ENCODE data around the gene NEFH.
A peak's percentile ranks its signal among the peaks of the same experiment; 100 is the strongest.
"Not testable (repeated sequence)": the region's sequence is repeated elsewhere in the genome, so short reads cannot be mapped to it uniquely, and the experiment has no call there.

The NEFH gene

DNA sequence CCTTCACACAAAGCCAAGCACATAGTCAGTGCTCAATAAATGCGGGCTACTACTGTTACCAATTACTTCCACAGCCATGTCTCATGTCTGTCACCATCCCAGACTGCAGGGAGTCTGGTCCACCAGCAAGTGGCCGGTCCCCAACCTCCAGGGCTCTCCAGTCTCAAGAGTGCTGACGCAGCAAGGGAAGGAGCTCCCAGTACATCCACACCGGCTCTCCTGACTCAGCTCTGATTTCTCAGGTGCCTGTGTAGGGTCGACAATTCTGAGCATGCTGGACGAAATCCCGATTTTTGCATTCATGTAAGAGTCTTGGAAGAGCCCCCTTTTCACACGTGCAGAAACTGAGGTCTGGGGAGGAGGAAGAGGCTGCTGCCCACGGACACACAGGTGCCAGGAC is 10.3 kb upstream of the NEFH start:
- DNase-seq, result no peak

GRCh38 chr22:29470159-29470855 is 9.7 kb upstream of the NEFH start:
- DNase-seq, result peak; percentile 47

DNA sequence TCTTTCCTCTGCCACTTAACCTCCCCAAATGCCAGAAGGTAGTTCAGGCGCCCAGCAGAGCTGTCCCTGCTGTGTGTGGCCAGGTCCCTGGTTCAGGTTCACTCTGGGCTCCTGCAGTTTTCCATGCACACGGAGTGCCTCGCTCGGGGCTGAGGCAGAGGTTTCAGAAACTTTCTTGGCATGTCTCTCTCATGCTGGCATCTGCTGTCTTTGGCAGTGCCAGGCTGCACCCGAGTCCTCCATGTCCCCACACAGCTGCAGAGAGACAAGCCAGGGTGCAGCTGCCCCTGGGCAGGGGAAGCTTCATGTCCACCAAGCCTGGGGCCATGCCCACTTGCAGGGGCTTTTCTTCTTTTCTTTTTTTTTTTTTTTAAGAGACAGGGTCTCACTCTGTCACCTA is 7.0 kb upstream of the NEFH start:
- no peak for DNase-seq

GRCh38 chr22:29475550-29475949 is 4.5 kb upstream of the NEFH start:
- no peak for DNase-seq

GRCh38 chr22:29476116-29476515 is 3.9 kb upstream of the NEFH start:
- DNase-seq, result no peak

GRCh38 chr22:29477723-29478318 is 2.2 kb upstream of the NEFH start:
- DNase-seq, result no peak

DNA sequence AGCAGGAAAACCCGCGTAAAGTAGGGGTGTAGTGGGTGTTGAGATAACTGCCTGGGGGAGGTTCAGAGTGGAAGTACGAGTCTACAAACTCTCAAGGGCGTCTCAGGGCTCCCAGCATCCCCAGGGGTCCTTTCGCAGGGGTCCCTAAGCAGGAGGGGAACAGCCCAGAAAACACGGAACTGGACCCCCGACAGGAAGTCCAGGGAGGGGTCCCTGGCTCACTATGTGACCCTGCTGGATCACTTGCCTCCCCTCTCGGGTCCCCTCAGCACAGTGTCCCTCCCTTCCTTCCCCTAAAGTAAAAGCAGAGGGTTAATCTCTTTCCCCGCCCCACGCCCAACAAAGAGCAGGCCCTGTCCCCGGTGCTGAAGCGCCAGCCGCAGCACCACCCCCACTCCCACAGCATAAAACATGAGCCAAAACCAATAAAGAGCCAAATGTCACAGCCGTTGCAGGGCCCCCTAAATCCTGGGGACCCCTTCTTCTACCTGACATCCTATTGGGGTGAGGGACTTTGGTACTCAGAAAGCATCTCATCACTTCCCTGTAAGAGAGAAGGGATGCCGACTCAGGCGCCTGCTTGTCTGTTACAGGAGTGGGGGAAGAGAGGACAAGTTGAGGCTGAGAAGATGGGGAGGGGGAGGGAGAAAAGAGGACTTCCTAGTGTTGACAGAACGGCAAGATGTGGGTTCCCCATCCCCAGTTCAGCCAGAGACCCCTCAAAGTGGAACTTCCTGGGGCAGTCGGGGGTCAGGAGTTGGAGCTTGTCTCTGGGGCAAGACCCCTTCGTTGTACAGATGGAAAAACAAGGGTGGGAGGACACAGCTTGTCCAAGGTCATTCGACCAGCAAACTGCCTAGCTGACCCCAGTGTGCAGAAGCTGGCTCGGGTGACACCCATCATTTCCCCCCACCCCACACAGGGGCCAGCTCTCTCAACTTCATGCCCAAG is 1.4 kb upstream of the NEFH start:
- no peak for DNase-seq

- DNase-seq, result no peak
Observed at GRCh38 chr22:29480262-29480511, 169 bp downstream of the NEFH start.

DNA sequence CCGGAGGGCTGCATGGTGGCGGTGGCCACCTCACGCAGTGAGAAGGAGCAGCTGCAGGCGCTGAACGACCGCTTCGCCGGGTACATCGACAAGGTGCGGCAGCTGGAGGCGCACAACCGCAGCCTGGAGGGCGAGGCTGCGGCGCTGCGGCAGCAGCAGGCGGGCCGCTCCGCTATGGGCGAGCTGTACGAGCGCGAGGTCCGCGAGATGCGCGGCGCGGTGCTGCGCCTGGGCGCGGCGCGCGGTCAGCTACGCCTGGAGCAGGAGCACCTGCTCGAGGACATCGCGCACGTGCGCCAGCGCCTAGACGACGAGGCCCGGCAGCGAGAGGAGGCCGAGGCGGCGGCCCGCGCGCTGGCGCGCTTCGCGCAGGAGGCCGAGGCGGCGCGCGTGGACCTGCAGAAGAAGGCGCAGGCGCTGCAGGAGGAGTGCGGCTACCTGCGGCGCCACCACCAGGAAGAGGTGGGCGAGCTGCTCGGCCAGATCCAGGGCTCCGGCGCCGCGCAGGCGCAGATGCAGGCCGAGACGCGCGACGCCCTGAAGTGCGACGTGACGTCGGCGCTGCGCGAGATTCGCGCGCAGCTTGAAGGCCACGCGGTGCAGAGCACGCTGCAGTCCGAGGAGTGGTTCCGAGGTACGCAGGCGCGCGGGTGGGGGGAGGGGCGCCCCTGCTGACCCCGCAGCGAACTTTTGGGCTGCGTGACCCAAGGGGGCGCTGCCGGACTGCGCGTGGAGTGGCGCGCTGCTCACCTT is 670 bp downstream of the NEFH start:
- DNase-seq, result peak; percentile 78

DNA sequence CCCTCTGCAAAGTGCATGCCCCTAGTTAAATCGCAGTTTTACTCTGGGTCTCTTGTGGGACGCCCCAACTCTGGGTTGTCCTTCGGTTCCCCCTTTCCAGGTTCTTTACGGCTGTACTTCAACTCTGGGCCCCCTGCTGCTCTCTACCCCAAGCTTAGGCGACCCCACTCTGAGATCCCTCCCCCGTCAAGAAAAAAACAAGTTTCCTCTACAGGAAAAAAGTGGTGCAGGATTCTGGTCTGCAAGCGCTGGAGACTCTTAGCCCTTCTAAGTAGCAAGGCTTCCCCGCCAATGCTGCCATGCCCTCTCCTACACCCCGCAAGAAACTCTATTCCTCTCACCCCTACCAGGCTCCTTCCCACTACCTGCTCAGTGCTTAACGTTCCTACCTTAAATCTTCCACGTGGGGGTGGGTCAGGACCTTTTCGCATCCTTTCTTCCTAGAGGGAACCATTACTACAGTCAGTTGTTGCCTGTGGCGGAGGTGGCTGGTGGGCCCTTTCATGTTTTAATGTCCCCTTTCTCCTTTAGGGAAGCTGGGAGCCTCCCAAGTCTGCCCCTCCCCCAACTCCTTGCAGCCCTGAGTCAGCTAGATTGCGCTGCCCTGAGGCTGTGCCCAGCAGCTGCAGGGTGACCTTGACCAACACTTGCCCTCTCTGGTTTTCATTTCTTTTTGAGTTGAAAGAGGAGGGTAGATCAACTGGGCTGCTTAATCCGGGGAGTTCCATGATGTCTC is 1.4 kb downstream of the NEFH start:
- DNase-seq, result peak; percentile 9

DNA sequence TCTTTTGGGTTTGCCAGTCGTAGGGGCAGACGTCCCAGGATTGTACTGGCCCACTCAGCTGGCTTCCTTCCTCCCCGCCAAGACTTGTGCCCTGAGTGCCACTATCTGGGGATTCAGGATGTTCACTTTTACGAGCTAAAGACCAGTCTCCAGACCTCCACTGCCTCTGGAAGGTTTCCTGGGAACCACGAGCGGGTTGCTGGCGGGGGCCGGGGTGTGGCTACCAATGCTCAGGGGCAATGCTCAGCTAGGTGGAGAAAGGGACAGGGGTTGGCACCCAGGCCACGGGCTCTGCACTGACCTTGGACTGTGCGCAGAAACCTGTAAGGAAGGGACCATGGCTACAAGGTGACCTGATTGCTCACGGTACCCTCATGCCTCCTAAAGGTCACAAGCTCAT is 2.2 kb downstream of the NEFH start:
- DNase-seq, result no peak

DNA sequence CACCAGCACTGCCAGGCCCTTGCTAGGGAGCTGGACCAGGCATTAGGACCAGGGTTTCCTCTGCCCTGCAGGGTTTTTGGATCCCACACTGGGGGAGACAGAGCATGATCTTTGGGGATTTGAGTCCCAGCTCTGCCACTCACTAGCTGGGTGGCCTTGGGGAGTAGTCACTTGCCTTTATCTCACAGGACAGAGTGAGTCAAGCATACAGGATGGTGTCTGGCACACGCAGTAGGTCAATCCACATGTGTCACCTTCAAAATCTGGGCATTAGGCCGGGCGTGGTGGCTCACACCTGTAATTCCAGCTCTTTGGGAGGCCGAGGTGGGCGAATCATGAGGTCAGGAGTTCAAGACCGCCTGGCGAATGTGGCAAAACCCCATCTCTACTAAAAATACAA is 2.7 kb downstream of the NEFH start:
- DNase-seq, result no peak

DNA sequence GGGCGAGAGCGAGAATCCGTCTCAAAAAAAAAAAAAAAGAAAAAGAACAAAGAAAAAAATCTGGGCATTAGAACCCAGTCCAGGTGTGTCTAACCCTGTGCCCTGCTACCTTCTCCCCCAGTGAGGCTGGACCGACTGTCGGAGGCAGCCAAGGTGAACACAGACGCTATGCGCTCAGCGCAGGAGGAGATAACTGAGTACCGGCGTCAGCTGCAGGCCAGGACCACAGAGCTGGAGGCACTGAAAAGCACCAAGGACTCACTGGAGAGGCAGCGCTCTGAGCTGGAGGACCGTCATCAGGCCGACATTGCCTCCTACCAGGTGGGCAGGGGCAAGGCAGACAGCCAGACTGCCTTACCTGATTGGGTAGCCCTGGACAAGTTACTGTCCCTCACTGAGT is 3.2 kb downstream of the NEFH start:
- no peak for DNase-seq

GRCh38 chr22:29484642-29485041 is 4.6 kb downstream of the NEFH start:
- DNase-seq, result no peak

DNA sequence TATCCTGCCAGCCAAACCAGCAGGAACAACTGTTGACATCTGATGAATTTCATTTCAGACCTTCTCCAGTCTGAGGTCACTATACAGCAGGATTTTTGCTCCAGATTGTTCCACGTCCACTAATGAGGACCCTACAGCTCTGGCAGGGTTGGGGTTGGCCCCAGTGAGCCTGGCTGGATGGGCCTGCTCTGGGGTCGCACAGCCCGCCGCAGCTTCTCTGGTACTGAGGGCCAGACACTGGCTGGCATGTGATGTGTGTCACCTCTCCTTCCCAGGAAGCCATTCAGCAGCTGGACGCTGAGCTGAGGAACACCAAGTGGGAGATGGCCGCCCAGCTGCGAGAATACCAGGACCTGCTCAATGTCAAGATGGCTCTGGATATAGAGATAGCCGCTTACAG is 5.4 kb downstream of the NEFH start:
- DNase-seq, result no peak

GRCh38 chr22:29487426-29487986 is 7.5 kb downstream of the NEFH start:
- DNase-seq, result no peak

GRCh38 chr22:29489127-29489780 is 9.2 kb downstream of the NEFH start:
- not testable (repeated sequence) for DNase-seq

GRCh38 chr22:29491012-29491411 is 11.0 kb downstream of the NEFH start:
- DNase-seq, result no peak

DNA sequence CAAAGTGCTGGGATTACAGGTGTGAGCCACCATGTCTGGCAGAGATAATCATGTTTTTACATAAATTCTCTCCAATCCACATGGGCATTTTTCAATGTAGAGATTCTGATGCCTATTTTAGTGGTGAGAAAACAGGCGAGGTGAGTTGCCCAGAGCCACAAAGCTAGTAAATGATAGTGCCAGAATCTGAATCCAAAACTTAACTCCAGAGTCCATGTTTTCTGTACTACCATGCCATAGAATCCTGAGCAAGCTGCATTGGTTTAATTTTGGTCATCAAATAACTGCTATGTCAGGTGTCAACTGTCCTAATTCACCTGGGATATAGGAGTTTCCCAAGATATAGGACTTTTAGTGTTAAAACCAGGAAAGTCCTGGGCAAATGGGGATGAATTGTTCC is 13.6 kb downstream of the NEFH start:
- no peak for DNase-seq

DNA sequence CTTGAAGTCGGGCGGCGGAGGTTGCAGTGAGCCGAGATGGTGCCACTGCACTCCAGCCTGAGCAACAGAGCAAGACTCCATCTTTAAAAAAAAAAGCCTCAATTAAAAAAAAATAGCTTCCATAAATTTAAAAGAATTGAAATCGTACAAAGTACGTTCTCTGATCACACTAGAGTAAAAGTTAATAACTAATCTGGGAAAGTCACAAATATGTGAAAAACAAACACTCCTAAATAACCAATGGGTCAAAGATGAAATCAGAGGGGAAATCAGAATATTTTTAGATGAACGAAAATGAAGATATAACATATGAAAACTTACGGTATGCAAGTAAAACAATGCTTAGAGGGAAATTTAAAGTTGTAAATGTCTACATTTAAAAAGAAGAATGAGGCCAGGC is 19.8 kb downstream of the NEFH start:
- DNase-seq, result no peak

DNA sequence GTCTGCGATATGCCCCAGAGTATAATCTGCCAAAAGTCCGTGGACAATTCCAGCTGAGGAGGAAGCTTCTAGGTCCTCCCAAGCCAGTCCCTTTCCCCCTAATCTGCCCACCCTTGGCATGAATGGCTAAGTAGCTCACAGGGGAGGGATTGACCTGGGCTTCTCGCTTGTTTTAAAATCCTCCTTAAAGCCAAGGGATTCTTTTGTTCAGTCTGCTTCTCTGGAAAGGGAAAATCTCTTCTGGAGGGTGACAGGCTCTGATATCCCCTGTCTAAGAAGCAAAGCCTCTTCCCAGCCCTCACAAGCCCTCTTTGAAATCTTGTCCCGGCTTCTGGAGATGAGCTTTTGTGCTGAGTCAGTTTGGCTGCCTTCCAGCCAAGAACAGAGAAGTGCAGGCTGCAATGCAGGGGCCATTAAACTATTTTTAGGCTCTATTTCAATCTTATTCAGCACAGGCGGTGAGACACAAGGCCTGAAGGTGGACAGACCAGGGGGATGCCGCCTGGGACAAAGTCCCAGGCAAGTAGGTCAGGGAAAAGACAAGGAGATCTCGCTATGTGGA is 23.9 kb downstream of the NEFH start:
- DNase-seq, result peak; percentile 89

DNA sequence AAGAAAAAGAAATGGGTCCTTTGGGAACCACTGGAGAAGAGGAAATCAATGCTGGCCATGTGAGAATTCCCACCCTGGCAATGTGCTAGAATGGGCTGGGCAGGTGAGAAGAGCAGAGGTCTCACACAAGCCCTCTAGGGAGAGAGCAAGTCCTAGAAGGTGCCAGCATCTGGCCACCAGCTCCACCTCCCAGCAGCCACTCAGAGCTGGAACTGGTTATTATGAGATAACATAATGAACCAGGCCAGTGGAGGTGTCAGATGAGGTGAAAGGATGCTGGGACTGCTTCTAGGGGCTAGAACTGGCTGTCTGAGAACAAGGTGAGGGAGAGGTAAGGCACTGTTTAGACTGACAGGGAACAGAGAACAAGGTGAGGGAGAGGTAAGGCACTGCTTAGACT is 29.3 kb downstream of the NEFH start:
- no peak for DNase-seq
